ENCODE results near the gene KDM2B.
A peak's percentile ranks its signal among the peaks of the same experiment; 100 is the strongest.
"Not testable (repeated sequence)": the region's sequence is repeated elsewhere in the genome, so short reads cannot be mapped to it uniquely, and the experiment has no call there.

Gene KDM2B

GRCh38 chr12:121495746-121496145 lies 85.1 kb downstream of the KDM2B start:
- no peak for DNase-seq

- peak; percentile 56 for DNase-seq
Observed at GRCh38 chr12:121494093-121494787, 86.6 kb downstream of the KDM2B start.

GRCh38 chr12:121490401-121491281 lies 90.2 kb downstream of the KDM2B start:
- DNase-seq = no peak

- no peak for DNase-seq
Observed at GRCh38 chr12:121489874-121490273, 90.9 kb downstream of the KDM2B start.

- no peak for DNase-seq
Observed at GRCh38 chr12:121484967-121485366, 95.9 kb downstream of the KDM2B start.

- not testable (repeated sequence) for DNase-seq
Observed at GRCh38 chr12:121484564-121484963, 96.3 kb downstream of the KDM2B start.

GRCh38 chr12:121483949-121484348 lies 96.9 kb downstream of the KDM2B start:
- no peak for DNase-seq

- no peak for DNase-seq
Observed at GRCh38 chr12:121476477-121476876, 104.3 kb downstream of the KDM2B start.

- DNase-seq = no peak
Observed at GRCh38 chr12:121475279-121475678, 105.5 kb downstream of the KDM2B start.

- DNase-seq = no peak
Observed at GRCh38 chr12:121472150-121472905, 108.5 kb downstream of the KDM2B start.

- no peak for DNase-seq
Observed at GRCh38 chr12:121470751-121471150, 110.1 kb downstream of the KDM2B start.

- DNase-seq = no peak
Observed at GRCh38 chr12:121468499-121468801, 112.4 kb downstream of the KDM2B start.

- DNase-seq = no peak
Observed at GRCh38 chr12:121467638-121468498, 113.0 kb downstream of the KDM2B start.

GRCh38 chr12:121466794-121467637 lies 113.8 kb downstream of the KDM2B start:
- peak; percentile 89 for DNase-seq

- DNase-seq = peak; percentile 12
Observed at GRCh38 chr12:121465921-121466793, 114.7 kb downstream of the KDM2B start.

GRCh38 chr12:121464331-121464730 lies 116.5 kb downstream of the KDM2B start:
- DNase-seq = no peak

- no peak for DNase-seq
Observed at GRCh38 chr12:121461048-121461447, 119.8 kb downstream of the KDM2B start.

GRCh38 chr12:121456551-121456950 lies 124.3 kb downstream of the KDM2B start:
- no peak for DNase-seq

- DNase-seq = no peak
Observed at GRCh38 chr12:121455766-121456420, 124.9 kb downstream of the KDM2B start.

- DNase-seq = no peak
Observed at GRCh38 chr12:121454921-121455320, 125.9 kb downstream of the KDM2B start.

Measured in CD4-positive, alpha-beta T cell treated with Interleukin-4 for 4 hours (primary cell).